Endothelial cell of umbilical vein (primary cell): ENCODE results near the gene KCTD16. TPM values are rescaled to one million over a fixed set of nuclear protein-coding genes. Genes with fewer than 3 reads are reported as not detected.

Source experiments
- BruUV-seq: library from RNA; stranded (reverse); fragments of 400-500 nt; replicated peaks from 2 replicates; lab custom pipeline; 2021; lab: Mats Ljungman, UMichigan
- CTCF ChIA-PET: fragments of 300-600, 350-600 bp; sonication (Branson Sonifier 250); formaldehyde crosslinking; loops from one replicate; lab custom pipeline; 2021; ENCODE audit warnings: antibody characterized with exemption, inconsistent platforms; lab: Charles Lee
- POLR2A ChIA-PET: fragments of 300-600, 350-600 bp; sonication (Branson Sonifier 250); formaldehyde crosslinking; loops from one replicate; lab custom pipeline; 2021; ENCODE audit warnings: antibody characterized with exemption, inconsistent platforms; lab: Charles Lee
- DNase-seq: peaks from one replicate; pipeline ENCODE4 v3.0.0-alpha.2; 2011; ENCODE audit warnings: low read depth, low spot score
- FAIRE-seq: peaks from 2 replicates; lab custom pipeline; 2011; peaks lifted over from hg19 to GRCh38; lab: Jason Lieb, UNC
- H2AFZ ChIP-seq: 2 replicates; pipeline ENCODE4 v1.6.0; 2012; ENCODE audit warnings: low read depth, low read length, control low read depth, inconsistent platforms
- H3K27ac ChIP-seq: 2 replicates; pipeline ENCODE4 v1.5.1; 2011; ENCODE audit warnings: low read depth, mild to moderate bottlenecking, control low read depth, low read length, moderate library complexity; ENCODE audit not compliant: insufficient read depth
- H3K27me3 ChIP-seq, 2 experiments: 2 replicates each; pipeline versions ENCODE4 v1.6.0 to v1.6.1; 2011; ENCODE audit warnings: low read length in 2 of 2, mixed read lengths in 1 of 2; ENCODE audit not compliant: control insufficient read depth in 2 of 2, insufficient read depth in 2 of 2
- H3K36me3 ChIP-seq, 2 experiments: 2 replicates in 1 of 2; 3 replicates in 1 of 2; pipeline ENCODE4 v1.5.1; 2011; ENCODE audit warnings: low read length in 2 of 2, mild to moderate bottlenecking in 1 of 2, moderate library complexity in 1 of 2; ENCODE audit not compliant: control insufficient read depth in 2 of 2, insufficient read depth in 2 of 2; ENCODE audit errors: extremely low read depth in 1 of 2
- H3K4me1 ChIP-seq: 3 replicates; pipeline ENCODE4 v1.5.1; 2011; ENCODE audit warnings: mild to moderate bottlenecking, low read length; ENCODE audit not compliant: control insufficient read depth, insufficient read depth; ENCODE audit errors: extremely low read depth
- H3K4me2 ChIP-seq: 2 replicates; pipeline ENCODE4 v1.6.1; 2011; ENCODE audit warnings: low read length, control low read depth, mixed read lengths; ENCODE audit not compliant: insufficient read depth
- H3K4me3 ChIP-seq, 3 experiments: fragments of 200-600 bp in 1 of 3; sonication (generic), shearing (Covaris generic) in 1 of 3; replicated peaks in 1 of 3; 2 replicates each; pipeline ENCODE4 v1.5.1; 2011 to 2016; ENCODE audit warnings: control low read depth in 3 of 3, low read length in 3 of 3, mild to moderate bottlenecking in 2 of 3, inconsistent platforms in 1 of 3, low read depth in 1 of 3, moderate library complexity in 1 of 3; ENCODE audit not compliant: insufficient read depth in 1 of 3
- H3K79me2 ChIP-seq: 2 replicates; pipeline ENCODE4 v1.6.0; 2012; ENCODE audit warnings: low read length, inconsistent platforms; ENCODE audit not compliant: control insufficient read depth, insufficient read depth
- H3K9ac ChIP-seq: replicated peaks from 2 replicates; pipeline ENCODE3; 2011; ENCODE audit warnings: low read length, control low read depth; ENCODE audit not compliant: insufficient read depth; ENCODE audit errors: extremely low read depth
- H3K9me1 ChIP-seq: replicated peaks from 3 replicates; pipeline ENCODE4 v1.6.0; 2011; ENCODE audit warnings: mild to moderate bottlenecking, low read length; ENCODE audit not compliant: control insufficient read depth, insufficient read depth; ENCODE audit errors: extremely low read depth
- H3K9me3 ChIP-seq: replicated peaks from 2 replicates; pipeline ENCODE4 v1.5.1; 2012; ENCODE audit warnings: low read length, inconsistent platforms; ENCODE audit not compliant: control insufficient read depth, insufficient read depth
- H4K20me1 ChIP-seq: replicated peaks from 2 replicates; pipeline ENCODE3; 2011; ENCODE audit warnings: mild to moderate bottlenecking, low read length; ENCODE audit not compliant: control insufficient read depth, insufficient read depth; ENCODE audit errors: extremely low read depth
- EZH2 ChIP-seq: IDR thresholded peaks from 2 replicates; pipeline ENCODE4 v1.6.1; 2012; ENCODE audit warnings: borderline replicate concordance, low read depth, mild to moderate bottlenecking, moderate library complexity, low read length, inconsistent platforms; ENCODE audit not compliant: severe bottlenecking
- FOS ChIP-seq: IDR thresholded peaks from 2 replicates; pipeline ENCODE4 v1.6.1; 2011; ENCODE audit warnings: mild to moderate bottlenecking, low read length, moderate library complexity, borderline replicate concordance; ENCODE audit not compliant: insufficient read depth
- GATA2 ChIP-seq: IDR thresholded peaks from 2 replicates; pipeline ENCODE4 v1.7.0; 2011; ENCODE audit warnings: low read depth, mild to moderate bottlenecking, moderate library complexity, mixed read lengths, low read length; ENCODE audit not compliant: insufficient read length, insufficient read depth
- JUN ChIP-seq: IDR thresholded peaks from 2 replicates; pipeline ENCODE4 v1.6.1; 2011; ENCODE audit warnings: borderline replicate concordance, low read depth; ENCODE audit not compliant: insufficient read length, insufficient read depth
- MYC ChIP-seq: IDR thresholded peaks from one replicate; pipeline ENCODE4 v1.6.1; 2011; ENCODE audit warnings: mild to moderate bottlenecking, low read depth, low read length
- POLR2A ChIP-seq: IDR thresholded peaks from 2 replicates; pipeline ENCODE4 v1.6.1; 2012; ENCODE audit warnings: low read depth, mild to moderate bottlenecking, control low read depth, low read length
- dilution Hi-C: fragments of 300-500 bp; cut with MboI; formaldehyde crosslinking; loops from one replicate; pipeline ENCODE4 v1.15.0; 2019; ENCODE audit warnings: low sequenced_read_pairs; ENCODE audit not compliant: extremely low pct_ligation_motif_present
- intact Hi-C: fragments of 100-400 bp; cut with micrococcal nuclease; formaldehyde crosslinking; loops from one replicate; pipeline ENCODE4 v1.10.0; 2022
- polyA plus RNA-seq, 4 experiments: library from polyadenylated mRNA; depleted of rRNA in 3 of 4; stranded (reverse) in 3 of 4; unstranded in 1 of 4; fragments of >200 nt; gene quantifications; 2 replicates each; pipeline versions ENCODE4 v1.2.1 to v1.2.3, GENCODE V29; 2011 to 2012; ENCODE audit warnings: missing spikeins in 1 of 4
- total RNA-seq: library from RNA; stranded (reverse); gene quantifications from 2 replicates; pipeline ENCODE4 v1.2.3, GENCODE V29; 2021
- TF ChIP-seq, protein P1 (sequence below), 2 donors: IDR thresholded peaks; 1 replicate in 1 of 2; 2 replicates in 1 of 2; pipeline ENCODE4 v1.5.1; 2011; ENCODE audit warnings: low read length in 2 of 2, mild to moderate bottlenecking in 2 of 2, moderate library complexity in 2 of 2, control low read depth in 1 of 2, inconsistent platforms in 1 of 2, low read depth in 1 of 2; ENCODE audit not compliant: insufficient read depth in 1 of 2; ENCODE audit errors: extremely low read depth in 1 of 2
- TF ChIP-seq, protein P2 (sequence below): IDR thresholded peaks from 2 replicates; pipeline ENCODE4 v1.6.1; 2011; ENCODE audit not compliant: insufficient read depth, insufficient read length

The KCTD16 gene
- total and polyA plus RNA-seq, 2 donors (not counting 3 experiments of a cell fraction or from before 2014, with no cell fraction given) = 0.21 to 0.49 TPM

DNA sequence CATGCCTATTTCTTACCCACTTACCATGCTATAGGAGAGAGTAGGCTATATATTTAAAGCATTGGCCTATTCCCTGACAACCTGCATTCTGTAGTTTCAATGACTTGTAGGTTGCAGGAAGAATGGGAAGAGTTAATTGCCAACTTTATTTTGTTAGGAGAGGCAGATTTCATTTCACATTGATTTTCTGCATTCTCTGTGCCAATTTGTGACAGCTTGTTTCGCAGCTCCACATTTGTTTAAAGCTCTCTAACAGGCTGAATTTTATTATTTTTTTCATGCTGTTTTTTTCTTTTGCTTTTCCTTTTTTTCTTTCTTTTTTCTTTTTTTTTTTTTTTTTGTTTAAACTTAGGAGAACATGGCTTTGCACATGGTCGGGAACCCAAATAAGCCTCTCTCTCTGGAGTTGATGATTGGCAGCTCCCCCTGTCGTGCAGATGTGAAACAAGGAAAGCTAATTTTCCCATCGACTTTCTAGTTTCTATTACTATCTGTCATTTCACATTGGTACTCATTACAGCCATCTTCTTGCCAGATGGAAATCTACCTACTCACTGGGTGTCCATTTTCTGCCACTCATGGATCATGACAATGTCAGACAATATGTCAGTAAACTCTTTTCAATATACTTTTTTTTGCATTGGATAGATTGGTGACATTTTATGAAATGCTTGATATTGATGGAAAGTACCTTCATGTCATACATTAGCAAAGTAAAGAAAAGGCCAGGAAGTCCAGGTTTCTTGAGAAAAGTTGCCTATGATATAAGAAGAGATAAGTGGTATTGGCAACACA lies 223.2 kb downstream of the KCTD16 start:
- Histone ChIP-seq H3K9me3 (no peaks in the 10 kb centered on the region), H3K27ac (no peak overlapping the region), H3K9ac (no peak overlapping the region), H3K27me3 (no peaks in the 10 kb centered on the region), H4K20me1 (no peaks in the 10 kb centered on the region), H3K9me1 (no peaks in the 10 kb centered on the region), H3K4me1 (no peaks in the 10 kb centered on the region), H2AFZ (no peak overlapping the region), H3K36me3 (no peaks in the 10 kb centered on the region), H3K79me2 (no peaks in the 10 kb centered on the region), H3K4me3 (no peak overlapping the region), H3K4me2 (no peak overlapping the region)
- POLR2A ChIA-PET = no interaction called here
- TF ChIP-seq FOS (no peak), EZH2 (no peak), MYC (no peak), GATA2 (no peak), JUN (no peak), POLR2A (no peak)
- TF ChIP-seq, protein P1, sequence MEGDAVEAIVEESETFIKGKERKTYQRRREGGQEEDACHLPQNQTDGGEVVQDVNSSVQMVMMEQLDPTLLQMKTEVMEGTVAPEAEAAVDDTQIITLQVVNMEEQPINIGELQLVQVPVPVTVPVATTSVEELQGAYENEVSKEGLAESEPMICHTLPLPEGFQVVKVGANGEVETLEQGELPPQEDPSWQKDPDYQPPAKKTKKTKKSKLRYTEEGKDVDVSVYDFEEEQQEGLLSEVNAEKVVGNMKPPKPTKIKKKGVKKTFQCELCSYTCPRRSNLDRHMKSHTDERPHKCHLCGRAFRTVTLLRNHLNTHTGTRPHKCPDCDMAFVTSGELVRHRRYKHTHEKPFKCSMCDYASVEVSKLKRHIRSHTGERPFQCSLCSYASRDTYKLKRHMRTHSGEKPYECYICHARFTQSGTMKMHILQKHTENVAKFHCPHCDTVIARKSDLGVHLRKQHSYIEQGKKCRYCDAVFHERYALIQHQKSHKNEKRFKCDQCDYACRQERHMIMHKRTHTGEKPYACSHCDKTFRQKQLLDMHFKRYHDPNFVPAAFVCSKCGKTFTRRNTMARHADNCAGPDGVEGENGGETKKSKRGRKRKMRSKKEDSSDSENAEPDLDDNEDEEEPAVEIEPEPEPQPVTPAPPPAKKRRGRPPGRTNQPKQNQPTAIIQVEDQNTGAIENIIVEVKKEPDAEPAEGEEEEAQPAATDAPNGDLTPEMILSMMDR (IDR thresholded peaks at IDR 0.05; ENCODE audit: extremely low read depth in 1 of 2, insufficient read depth in 1 of 2, low read depth in 1 of 2, low read length in 2 of 2) = no peak
- TF ChIP-seq, protein P2, sequence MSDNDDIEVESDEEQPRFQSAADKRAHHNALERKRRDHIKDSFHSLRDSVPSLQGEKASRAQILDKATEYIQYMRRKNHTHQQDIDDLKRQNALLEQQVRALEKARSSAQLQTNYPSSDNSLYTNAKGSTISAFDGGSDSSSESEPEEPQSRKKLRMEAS = no peak
- dilution Hi-C loops (no loop called here), intact Hi-C loops (no loop called here)
- FAIRE-seq (no peak), DNase-seq (no peak)
- BruUV-seq = no TSS peak
- CTCF ChIA-PET = interaction anchor here (1.2 kb wide), 1 partner anchor 844 kb away, joined by 3 read pairs; no protein-coding TSS in a partner anchor
